Transverse colon (tissue), 4 donors: Measurements from ENCODE around the gene PRPH.

Source experiments
- EP300 ChIP-seq: sonication (generic); formaldehyde crosslinking; IDR thresholded peaks from one replicate; pipeline ENCODE4 v1.6.1; 2017; ENCODE audit warnings: antibody characterized with exemption, low read depth
- POLR2A ChIP-seq: fragments of 450-650 bp; IDR thresholded peaks from one replicate; pipeline ENCODE4 v1.6.1; 2016; ENCODE audit warnings: antibody characterized with exemption, mild to moderate bottlenecking, moderate library complexity
- POLR2AphosphoS5 ChIP-seq, 3 donors: sonication (generic); formaldehyde crosslinking; IDR thresholded peaks; one replicate each; pipeline ENCODE4 v1.6.1; 2016; ENCODE audit warnings: antibody characterized with exemption in 3 of 3
- TF ChIP-seq, protein P1 (sequence below), 5 experiments: fragments of 200-600 bp in 3 of 5; fragments of 450-650 bp in 2 of 5; sonication (generic) in 3 of 5; IDR thresholded peaks; 1 replicate in 2 of 5; 2 replicates in 3 of 5; pipeline ENCODE4 v1.5.1; 2016 to 2017; ENCODE audit warnings: antibody characterized with exemption in 5 of 5, inconsistent platforms in 3 of 5, mild to moderate bottlenecking in 2 of 5, moderate library complexity in 1 of 5

DNA sequence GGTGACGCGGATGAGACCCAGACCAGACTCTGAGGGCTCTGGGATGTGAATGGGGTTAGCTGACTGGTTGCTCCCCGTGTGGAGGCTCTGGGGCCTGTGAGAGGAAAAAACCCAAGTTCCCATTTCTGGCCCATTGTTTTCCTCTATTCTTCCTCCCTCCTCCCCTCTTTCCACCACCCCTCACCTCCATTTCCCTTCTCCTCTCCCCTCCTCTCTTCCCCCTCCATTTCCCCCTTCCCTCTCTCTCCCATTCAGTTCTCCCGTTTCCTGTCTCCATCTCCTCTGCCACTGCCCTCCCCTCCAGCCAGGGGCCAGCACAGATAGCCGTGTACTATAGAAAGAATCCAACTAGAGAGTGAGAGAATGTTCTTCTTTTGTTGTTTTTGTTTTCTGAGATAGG is 12.6 kb upstream of the PRPH start:
- TF ChIP-seq, protein P1, sequence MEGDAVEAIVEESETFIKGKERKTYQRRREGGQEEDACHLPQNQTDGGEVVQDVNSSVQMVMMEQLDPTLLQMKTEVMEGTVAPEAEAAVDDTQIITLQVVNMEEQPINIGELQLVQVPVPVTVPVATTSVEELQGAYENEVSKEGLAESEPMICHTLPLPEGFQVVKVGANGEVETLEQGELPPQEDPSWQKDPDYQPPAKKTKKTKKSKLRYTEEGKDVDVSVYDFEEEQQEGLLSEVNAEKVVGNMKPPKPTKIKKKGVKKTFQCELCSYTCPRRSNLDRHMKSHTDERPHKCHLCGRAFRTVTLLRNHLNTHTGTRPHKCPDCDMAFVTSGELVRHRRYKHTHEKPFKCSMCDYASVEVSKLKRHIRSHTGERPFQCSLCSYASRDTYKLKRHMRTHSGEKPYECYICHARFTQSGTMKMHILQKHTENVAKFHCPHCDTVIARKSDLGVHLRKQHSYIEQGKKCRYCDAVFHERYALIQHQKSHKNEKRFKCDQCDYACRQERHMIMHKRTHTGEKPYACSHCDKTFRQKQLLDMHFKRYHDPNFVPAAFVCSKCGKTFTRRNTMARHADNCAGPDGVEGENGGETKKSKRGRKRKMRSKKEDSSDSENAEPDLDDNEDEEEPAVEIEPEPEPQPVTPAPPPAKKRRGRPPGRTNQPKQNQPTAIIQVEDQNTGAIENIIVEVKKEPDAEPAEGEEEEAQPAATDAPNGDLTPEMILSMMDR (IDR thresholded peaks at IDR 0.05), result no peak
- TF ChIP-seq POLR2A (no peak), POLR2AphosphoS5 (IDR thresholded peaks at IDR 0.05) (no peak), EP300 (no peak)
